Neuronal stem cell (in vitro differentiated cells): ENCODE results near the gene TIGD1.

Source experiments
- DNase-seq: peaks from one replicate; pipeline ENCODE4 v3.0.0-alpha.2; 2013; ENCODE audit warnings: low spot score
- H2AFZ ChIP-seq: one replicate; pipeline ENCODE4 v1.6.1; 2013; ENCODE audit warnings: mild to moderate bottlenecking, low read length, inconsistent platforms
- H2AK5ac ChIP-seq: 2 replicates; pipeline ENCODE4 v1.6.1; 2013; ENCODE audit warnings: low read depth, mild to moderate bottlenecking, inconsistent platforms, low read length, moderate library complexity, mixed read lengths
- H2BK120ac ChIP-seq: 2 replicates; pipeline ENCODE4 v1.6.1; 2013; ENCODE audit warnings: low read depth, mild to moderate bottlenecking, inconsistent platforms, low read length, moderate library complexity, mixed read lengths
- H2BK12ac ChIP-seq: one replicate; pipeline ENCODE4 v1.6.1; 2013; ENCODE audit warnings: low read length, inconsistent platforms
- H2BK15ac ChIP-seq: 2 replicates; pipeline ENCODE4 v1.6.1; 2013; ENCODE audit warnings: mild to moderate bottlenecking, low read length, inconsistent platforms, mixed read lengths
- H2BK5ac ChIP-seq: one replicate; pipeline ENCODE4 v1.6.1; 2013; ENCODE audit warnings: inconsistent platforms, mild to moderate bottlenecking, low read length, moderate library complexity
- H3K14ac ChIP-seq: one replicate; pipeline ENCODE4 v1.6.1; 2013; ENCODE audit warnings: low read length, inconsistent platforms
- H3K18ac ChIP-seq: 2 replicates; pipeline ENCODE4 v1.6.1; 2013; ENCODE audit warnings: low read length, inconsistent platforms
- H3K23ac ChIP-seq: 2 replicates; pipeline ENCODE4 v1.6.1; 2013; ENCODE audit warnings: low read depth, mild to moderate bottlenecking, mixed read lengths, low read length, inconsistent platforms; ENCODE audit not compliant: poor library complexity
- H3K27ac ChIP-seq: replicated peaks from 3 replicates; pipeline ENCODE4 v1.5.1; 2013; ENCODE audit warnings: low read length, inconsistent platforms
- H3K27me3 ChIP-seq, 3 experiments: 2 replicates each; pipeline ENCODE4 v1.6.1; 2013; ENCODE audit warnings: low read length in 3 of 3, mild to moderate bottlenecking in 2 of 3, inconsistent platforms in 1 of 3, low read depth in 1 of 3, mixed read lengths in 1 of 3, moderate library complexity in 1 of 3; ENCODE audit not compliant: control insufficient read depth in 3 of 3, insufficient read depth in 3 of 3
- H3K36me3 ChIP-seq, 2 donors: replicated peaks in 1 of 2; 2 replicates each; pipeline ENCODE4 v1.6.1; 2013; ENCODE audit warnings: low read length in 2 of 2; ENCODE audit not compliant: control insufficient read depth in 2 of 2, insufficient read depth in 2 of 2
- H3K4ac ChIP-seq: 2 replicates; pipeline ENCODE4 v1.6.1; 2013; ENCODE audit warnings: inconsistent platforms, mild to moderate bottlenecking, low read length, moderate library complexity
- H3K4me1 ChIP-seq, 2 donors: 1 replicate in 1 of 2; 2 replicates in 1 of 2; pipeline ENCODE4 v1.6.1; 2013; ENCODE audit warnings: low read length in 2 of 2, low read depth in 1 of 2; ENCODE audit not compliant: control insufficient read depth in 2 of 2, insufficient read depth in 1 of 2
- H3K4me2 ChIP-seq: one replicate; pipeline ENCODE4 v1.6.1; 2013; ENCODE audit warnings: mild to moderate bottlenecking, low read length, inconsistent platforms; ENCODE audit not compliant: insufficient read depth, poor library complexity, severe bottlenecking
- H3K4me3 ChIP-seq, 2 donors: 2 replicates each; pipeline ENCODE4 v1.5.1; 2013; ENCODE audit warnings: low read length in 2 of 2, mild to moderate bottlenecking in 2 of 2, inconsistent platforms in 1 of 2, moderate library complexity in 1 of 2
- H3K79me1 ChIP-seq: one replicate; pipeline ENCODE4 v1.6.1; 2013; ENCODE audit warnings: low read depth, mild to moderate bottlenecking, inconsistent platforms, low read length, moderate library complexity
- H3K9ac ChIP-seq: one replicate; pipeline ENCODE4 v1.6.1; 2013; ENCODE audit warnings: mild to moderate bottlenecking, low read depth, low read length, inconsistent platforms; ENCODE audit not compliant: poor library complexity
- H3K9me3 ChIP-seq, 2 donors: replicated peaks in 1 of 2; 2 replicates each; pipeline versions ENCODE3 to v1.6.1; 2013; ENCODE audit warnings: low read length in 2 of 2, mild to moderate bottlenecking in 2 of 2, inconsistent platforms in 1 of 2, low read depth in 1 of 2, mixed read lengths in 1 of 2, moderate library complexity in 1 of 2; ENCODE audit not compliant: control insufficient read depth in 2 of 2, insufficient read depth in 1 of 2
- H4K8ac ChIP-seq: one replicate; pipeline ENCODE4 v1.6.1; 2013; ENCODE audit warnings: low read depth, mild to moderate bottlenecking, inconsistent platforms, low read length, moderate library complexity
- H4K91ac ChIP-seq: one replicate; pipeline ENCODE4 v1.6.1; 2013; ENCODE audit warnings: low read length, low read depth, mild to moderate bottlenecking, inconsistent platforms; ENCODE audit not compliant: poor library complexity
- WGBS, 2 donors: extraction: QIAGEN DNeasy Blood & Tissue Kit; methylation state at CpG; one replicate each; pipeline ENCODE4 v1.1.7; 2013; ENCODE audit warnings: missing lambda C conversion rate in 2 of 2, mixed read lengths in 1 of 2; ENCODE audit not compliant: insufficient read length in 2 of 2, insufficient replicate concordance in 1 of 2; ENCODE audit errors: extremely low coverage in 2 of 2; 5-methylcytosine and 5-hydroxymethylcytosine counted together

The TIGD1 gene

GRCh38 chr2:232502511-232502910 is 47.8 kb downstream of the TIGD1 start:
- no CpG with 5 or more reads among the region's 21 CpGs for WGBS, 2 donors
- H3K27ac ChIP-seq, result no peak overlapping the region
- peak overlapping the region; percentile 37 to 71 for H3K4me3 ChIP-seq

GRCh38 chr2:232501794-232502390 is 48.5 kb downstream of the TIGD1 start:
- peaks cover 26 to 31% of the 10 kb centered on the region in 2 donors for H3K4me1 ChIP-seq
- no peak overlapping the region for H3K4me3 ChIP-seq
- H3K18ac ChIP-seq, result peak overlapping the region; percentile 38
- peak overlapping the region; percentile 90 for H3K4me2 ChIP-seq
- H2BK5ac ChIP-seq, result no peak overlapping the region
- peaks cover 11 to 84% (median 28%) of the 10 kb centered on the region in 3 experiments for H3K27me3 ChIP-seq
- no peak for DNase-seq
- H4K8ac ChIP-seq, result no peak overlapping the region
- H3K36me3 ChIP-seq, result no peaks in the 10 kb centered on the region
- WGBS, 2 donors, result no CpG with 5 or more reads among the region's 10 CpGs
- no peak overlapping the region for H3K9ac ChIP-seq
- no peak overlapping the region for H2AFZ ChIP-seq
- H3K27ac ChIP-seq, result no peak overlapping the region
- peak overlapping the region; percentile 20 for H2AK5ac ChIP-seq
- no peak overlapping the region for H3K23ac ChIP-seq
- H3K79me1 ChIP-seq, result no peaks in the 10 kb centered on the region
- no peak overlapping the region for H2BK15ac ChIP-seq
- no peak overlapping the region for H3K14ac ChIP-seq
- H3K4ac ChIP-seq, result no peak overlapping the region
- no peak overlapping the region for H2BK120ac ChIP-seq
- no peak overlapping the region for H4K91ac ChIP-seq
- no peak overlapping the region for H2BK12ac ChIP-seq
- H3K9me3 ChIP-seq, result peaks cover 0 to 3% of the 10 kb centered on the region in 2 donors

More at GRCh38 chr2:232502511-232502910, 47.8 kb downstream of the TIGD1 start:
- Histone ChIP-seq H2BK5ac (no peak overlapping the region), H3K14ac (peak overlapping the region; percentile 100), H4K8ac (peak overlapping the region; percentile 93), H3K18ac (peak overlapping the region; percentile 90), H3K36me3 (no peaks in the 10 kb centered on the region), H3K23ac (peak overlapping the region; percentile 75), H2BK15ac (no peak overlapping the region), H3K9me3 (peaks cover 0 to 3% of the 10 kb centered on the region in 2 donors), H3K9ac (peak overlapping the region; percentile 66), H3K4me2 (peak overlapping the region; percentile 90), H2BK12ac (no peak overlapping the region), H3K4ac (no peak overlapping the region), H3K27me3 (peaks cover 11 to 88% (median 28%) of the 10 kb centered on the region in 3 experiments), H3K4me1 (peaks cover 21 to 27% of the 10 kb centered on the region in 2 donors), H2BK120ac (no peak overlapping the region), H3K79me1 (no peaks in the 10 kb centered on the region), H2AK5ac (peak overlapping the region; percentile 91), H2AFZ (peak overlapping the region; percentile 71), H4K91ac (no peak overlapping the region)
- no peak for DNase-seq

- Histone ChIP-seq H3K27me3 (peaks cover 11 to 81% (median 28%) of the 10 kb centered on the region in 3 experiments), H3K4ac (no peak overlapping the region), H2BK5ac (no peak overlapping the region), H3K4me3 (no peak overlapping the region), H4K91ac (no peak overlapping the region), H3K23ac (no peak overlapping the region), H3K14ac (no peak overlapping the region), H4K8ac (no peak overlapping the region), H2BK12ac (no peak overlapping the region), H2AFZ (no peak overlapping the region), H3K9ac (no peak overlapping the region), H2AK5ac (peak overlapping the region; percentile 76), H3K27ac (no peak overlapping the region), H3K4me2 (no peak overlapping the region), H2BK120ac (no peak overlapping the region), H3K9me3 (peaks cover 0 to 3% of the 10 kb centered on the region in 2 donors), H3K79me1 (no peaks in the 10 kb centered on the region), H3K36me3 (no peaks in the 10 kb centered on the region), H3K18ac (no peak overlapping the region), H2BK15ac (no peak overlapping the region), H3K4me1 (peaks cover 22 to 27% of the 10 kb centered on the region in 2 donors)
- DNase-seq, result no peak
- WGBS, 2 donors, result no CpG with 5 or more reads among the region's 9 CpGs
Observed at GRCh38 chr2:232501331-232501771, 49.0 kb downstream of the TIGD1 start.

GRCh38 chr2:232498452-232498851 is 51.9 kb downstream of the TIGD1 start:
- no peak for DNase-seq
- H2AFZ ChIP-seq, result no peak overlapping the region
- no peak overlapping the region for H3K14ac ChIP-seq
- H3K9ac ChIP-seq, result no peak overlapping the region
- H4K91ac ChIP-seq, result no peak overlapping the region
- no peak overlapping the region for H3K4me2 ChIP-seq
- no peak overlapping the region for H3K27ac ChIP-seq
- no peak overlapping the region for H2BK5ac ChIP-seq
- H3K23ac ChIP-seq, result no peak overlapping the region
- no peaks in the 10 kb centered on the region for H3K79me1 ChIP-seq
- H3K27me3 ChIP-seq, result peaks cover 0 to 76% (median 10%) of the 10 kb centered on the region in 3 experiments
- no peaks in the 10 kb centered on the region for H3K36me3 ChIP-seq
- H2BK120ac ChIP-seq, result no peak overlapping the region
- H2BK12ac ChIP-seq, result no peak overlapping the region
- WGBS, 2 donors, result 100% methylated on average over 3 of the region's 3 CpGs; no CpG with 5 or more reads in 1 of the 2 donors
- H3K4ac ChIP-seq, result no peak overlapping the region
- no peaks in the 10 kb centered on the region for H3K9me3 ChIP-seq
- peaks cover 15 to 28% of the 10 kb centered on the region in 2 donors for H3K4me1 ChIP-seq
- peak overlapping the region; percentile 16 for H2AK5ac ChIP-seq
- peak overlapping the region; percentile 59 for H2BK15ac ChIP-seq
- H4K8ac ChIP-seq, result no peak overlapping the region
- no peak overlapping the region for H3K18ac ChIP-seq
- no peak overlapping the region for H3K4me3 ChIP-seq
